Fibroblast of lung (primary cell): ENCODE results near the gene COL18A1.

ENCODE experiments used
- CTCF ChIP-seq, 2 donors: IDR thresholded peaks in 1 of 2; conservative IDR thresholded peaks in 1 of 2; 1 replicate in 1 of 2; 2 replicates in 1 of 2; pipeline ENCODE4 v1.5.1; 2011 to 2012; ENCODE audit warnings: low read length in 2 of 2, control low read depth in 1 of 2, inconsistent platforms in 1 of 2, low read depth in 1 of 2, mild to moderate bottlenecking in 1 of 2
- EZH2 ChIP-seq: IDR thresholded peaks from 2 replicates; pipeline ENCODE4 v1.5.1; 2012; ENCODE audit warnings: low read length, control low read depth, mild to moderate bottlenecking; ENCODE audit errors: missing control alignments

GRCh38 chr21:45470773-45471524, 66.0 kb downstream of the COL18A1 start:
- TF ChIP-seq CTCF (conservative IDR thresholded peaks at IDR 0.05 in 1 of 2, IDR thresholded peaks at IDR 0.05 in 1 of 2; ENCODE audit: low read depth in 1 of 2, low read length in 2 of 2), result no peak
- no peak for TF ChIP-seq EZH2
